NB4 (cell line): ENCODE data around the gene CNTN4.
"Not testable (repeated sequence)": the region's sequence is repeated elsewhere in the genome, so short reads cannot be mapped to it uniquely, and the experiment has no call there.

Source experiments
- DNase-seq: peaks from one replicate; pipeline ENCODE4 v3.0.0; 2010; ENCODE audit warnings: low read depth
- H3K4me3 ChIP-seq: one replicate; pipeline ENCODE4 v1.5.1; 2011; ENCODE audit warnings: mild to moderate bottlenecking, low read depth, low read length, moderate library complexity
- CTCF ChIP-seq: IDR thresholded peaks from one replicate; pipeline ENCODE4 v1.5.1; 2012; ENCODE audit warnings: low read depth, low read length
- MAX ChIP-seq: IDR thresholded peaks from 2 replicates; pipeline ENCODE4 v1.6.1; 2011; ENCODE audit warnings: low read depth, low read length
- MYC ChIP-seq: IDR thresholded peaks from 2 replicates; pipeline ENCODE4 v1.6.1; 2011; ENCODE audit warnings: low read depth, low read length
- POLR2A ChIP-seq: IDR thresholded peaks from 2 replicates; pipeline ENCODE4 v1.6.1; 2011; ENCODE audit warnings: mild to moderate bottlenecking; ENCODE audit not compliant: insufficient read length; ENCODE audit errors: extremely low read depth

Gene CNTN4

GRCh38 chr3:2978977-2979732 lies 880.5 kb downstream of the CNTN4 start:
- no peak overlapping the region for H3K4me3 ChIP-seq
- TF ChIP-seq POLR2A: no peak
- TF ChIP-seq MAX: no peak
- no peak for TF ChIP-seq MYC
- TF ChIP-seq CTCF: no peak

GRCh38 chr3:2984005-2984830 lies 885.6 kb downstream of the CNTN4 start:
- TF ChIP-seq MYC: no peak
- TF ChIP-seq CTCF: no peak
- TF ChIP-seq POLR2A: no peak
- TF ChIP-seq MAX: no peak
- no peak overlapping the region for H3K4me3 ChIP-seq
- DNase-seq: no peak

More at GRCh38 chr3:2978977-2979732, 880.5 kb downstream of the CNTN4 start:
- no peak for DNase-seq

- no peak for DNase-seq
- no peak overlapping the region for H3K4me3 ChIP-seq
- TF ChIP-seq MYC (no peak), POLR2A (no peak), CTCF (no peak), MAX (no peak)
Observed at GRCh38 chr3:2984831-2985220, 886.2 kb downstream of the CNTN4 start.

- TF ChIP-seq POLR2A (no peak), MYC (no peak), CTCF (no peak), MAX (no peak)
- H3K4me3 ChIP-seq: no peak overlapping the region
- no peak for DNase-seq
Observed at GRCh38 chr3:2985479-2985878, 886.8 kb downstream of the CNTN4 start.

- DNase-seq: no peak
- H3K4me3 ChIP-seq: no peak overlapping the region
- TF ChIP-seq POLR2A: no peak
- TF ChIP-seq MAX: no peak
- no peak for TF ChIP-seq MYC
- no peak for TF ChIP-seq CTCF
Observed at GRCh38 chr3:2992534-2992933, 893.9 kb downstream of the CNTN4 start.

- not testable (repeated sequence) for H3K4me3 ChIP-seq, DNase-seq
Observed at GRCh38 chr3:2993130-2993529, 894.5 kb downstream of the CNTN4 start.
